Activated B cell treated with CpG ODN at 0.5 μM for 24 hours (primary cell): ENCODE data around the gene SPDYE5. TPM values are rescaled to one million over a fixed set of nuclear protein-coding genes. Genes with fewer than 3 reads are reported as not detected.
"Not testable (repeated sequence)": the region's sequence is repeated elsewhere in the genome, so short reads cannot be mapped to it uniquely, and the experiment has no call there.

ENCODE experiments used
- ATAC-seq: fragments of 200-7000 bp; cut with Tn5 transposase; one replicate; pipeline ENCODE4 v1.10.0; 2021; ENCODE audit warnings: low read depth, mild to moderate bottlenecking, moderate library complexity
- CTCF ChIA-PET: fragments of 350-600 bp; sonication (Branson Sonifier 250); formaldehyde crosslinking; loops from one replicate; lab custom pipeline; 2021; ENCODE audit warnings: antibody characterized with exemption; lab: Charles Lee
- POLR2A ChIA-PET: fragments of 350-600 bp; sonication (Branson Sonifier 250); formaldehyde crosslinking; loops from one replicate; lab custom pipeline; 2021; ENCODE audit warnings: antibody characterized with exemption; lab: Charles Lee
- DNase-seq: peaks from one replicate; pipeline ENCODE4 v3.0.0; 2022
- H3K27ac Mint-ChIP-seq: one replicate; pipeline ENCODE4 v1.8.0; 2020; ENCODE audit warnings: mixed read lengths
- H3K27me3 Mint-ChIP-seq: one replicate; pipeline ENCODE4 v1.8.0; 2021; ENCODE audit warnings: mixed read lengths
- H3K36me3 Mint-ChIP-seq: one replicate; pipeline ENCODE4 v1.8.0; 2021; ENCODE audit warnings: low read depth, mixed read lengths
- H3K4me1 Mint-ChIP-seq: one replicate; pipeline ENCODE4 v1.8.0; 2021; ENCODE audit warnings: mixed read lengths
- H3K4me3 Mint-ChIP-seq: one replicate; pipeline ENCODE4 v1.8.0; 2020; ENCODE audit warnings: mild to moderate bottlenecking, mixed read lengths
- H3K9me3 Mint-ChIP-seq: one replicate; pipeline ENCODE4 v1.8.0; 2020; ENCODE audit warnings: mixed read lengths
- intact Hi-C: fragments of 100-400 bp; cut with micrococcal nuclease; formaldehyde crosslinking; loops from one replicate; pipeline ENCODE4 v1.15.1; 2024
- total RNA-seq: library from RNA; stranded (reverse); gene quantifications from 2 replicates; pipeline ENCODE4 v1.2.3, GENCODE V29; 2022
- TF ChIP-seq, protein P1 (sequence below): fragments of 200-600 bp; IDR thresholded peaks from one replicate; pipeline ENCODE4 v1.8.0; 2022; ENCODE audit warnings: antibody characterized with exemption, mild to moderate bottlenecking

SPDYE5 gene
- total RNA-seq, 1 donor from 2014 or later = 0.20 TPM

DNA sequence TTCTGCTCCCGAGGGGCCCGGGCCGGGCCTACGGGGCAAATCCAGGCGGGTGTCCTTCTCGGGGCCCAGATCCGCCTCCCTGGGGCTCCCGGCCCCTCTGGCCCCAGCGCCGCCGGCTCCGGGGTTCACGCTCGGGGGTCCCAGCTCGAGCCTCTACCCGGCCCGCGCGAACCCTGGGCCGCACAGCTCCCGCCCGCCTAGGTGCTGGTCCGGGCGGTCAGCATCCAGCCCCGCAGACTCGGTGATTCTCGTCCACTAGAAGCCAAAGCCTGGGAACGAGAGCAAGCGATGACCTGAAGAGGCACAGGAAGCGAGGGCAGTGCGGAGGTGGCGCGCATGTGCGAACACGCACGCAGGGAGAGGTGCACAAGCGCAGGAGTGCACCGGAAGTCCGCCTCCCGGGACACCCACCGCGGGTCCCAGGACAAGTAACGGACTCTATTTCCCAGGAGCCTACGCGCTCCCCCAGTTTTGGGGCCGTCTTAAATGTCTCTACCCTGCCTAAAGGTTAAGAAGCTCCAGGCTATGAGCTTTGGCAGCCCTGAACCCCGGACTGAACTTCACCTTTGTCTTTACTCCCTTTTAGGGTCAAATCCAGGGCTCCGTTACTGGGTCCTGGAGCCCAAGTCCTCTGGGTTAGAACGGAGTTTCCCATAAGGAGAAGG, 6.0 kb upstream of the SPDYE5 start, which contains the start of gene POM121C:
Gene POM121C, minus strand, starts transcription at position 321 of the 665 bp plus-strand sequence. CDS start 44,803 bp downstream, outside the sequence.
- not testable (repeated sequence) for H3K9me3 Mint-ChIP-seq, H3K36me3 Mint-ChIP-seq, H3K27me3 Mint-ChIP-seq
- Mint-ChIP-seq H3K4me3 (peak within 1 kb of the TSS; percentile 92), H3K4me1 (peaks cover 13% of the 10 kb centered on the region), H3K27ac (peak within 1 kb of the TSS; percentile 81)
- peak; percentile 98 for ATAC-seq
- intact Hi-C loops = loop anchor here (1.0 kb wide), 1 partner anchor 42 kb away; no protein-coding TSS in a partner anchor
- ChIA-PET POLR2A (interaction anchor here (1.0 to 1.2 kb wide), 2 partner anchors 42 to 45 kb away, joined by 3 read pairs; no protein-coding TSS in a partner anchor), CTCF (interaction anchor here (1.0 kb wide), 1 partner anchor 276 kb away, joined by 3 read pairs; no protein-coding TSS in a partner anchor)
- peak; percentile 70 for DNase-seq

DNA sequence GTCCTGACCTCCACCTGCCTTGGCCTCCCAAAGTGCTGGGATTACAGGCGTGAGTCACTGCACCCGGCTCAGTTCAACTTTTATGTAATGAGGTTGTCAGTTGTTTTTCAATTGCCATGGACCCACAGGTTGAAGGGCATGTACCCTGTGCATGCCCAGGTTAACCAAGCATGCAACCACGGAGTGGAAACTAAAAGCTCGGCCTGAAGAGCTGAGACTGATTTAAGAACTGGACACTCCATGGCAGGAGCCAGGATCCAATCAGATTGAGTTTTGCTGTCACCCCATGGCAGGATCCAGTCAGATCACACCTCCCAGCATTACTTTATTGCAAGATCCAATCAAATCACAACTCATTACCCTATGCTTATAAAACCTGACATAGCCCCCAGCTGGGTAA, 16.9 kb downstream of the SPDYE5 start:
- H3K36me3 Mint-ChIP-seq = peaks cover 15% of the 10 kb centered on the region
- POLR2A ChIA-PET, DNase-seq, H3K27ac Mint-ChIP-seq, ATAC-seq, CTCF ChIA-PET, H3K4me3 Mint-ChIP-seq, intact Hi-C loops, H3K27me3 Mint-ChIP-seq, H3K9me3 Mint-ChIP-seq, H3K4me1 Mint-ChIP-seq: not testable (repeated sequence)

DNA sequence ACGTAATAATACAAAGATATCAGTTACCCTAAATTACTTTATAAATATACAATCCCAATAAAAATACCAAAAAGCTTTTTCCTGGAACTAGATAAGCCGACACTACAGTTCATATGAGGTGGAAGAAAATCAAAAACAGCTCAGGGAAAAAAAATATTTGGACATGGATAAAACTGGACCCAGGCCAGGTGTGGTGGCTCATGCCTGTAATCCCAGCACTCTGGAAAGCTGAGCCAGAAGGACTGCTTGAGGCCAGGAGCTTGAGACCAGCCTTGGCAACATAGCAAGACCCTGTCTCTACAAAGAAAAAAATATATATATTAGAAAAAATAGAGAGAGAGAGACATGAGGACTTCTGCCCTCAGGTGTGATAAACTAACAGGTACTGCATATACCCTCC, 26.7 kb downstream of the SPDYE5 start:
- H3K4me3 Mint-ChIP-seq, POLR2A ChIA-PET: not testable (repeated sequence)

DNA sequence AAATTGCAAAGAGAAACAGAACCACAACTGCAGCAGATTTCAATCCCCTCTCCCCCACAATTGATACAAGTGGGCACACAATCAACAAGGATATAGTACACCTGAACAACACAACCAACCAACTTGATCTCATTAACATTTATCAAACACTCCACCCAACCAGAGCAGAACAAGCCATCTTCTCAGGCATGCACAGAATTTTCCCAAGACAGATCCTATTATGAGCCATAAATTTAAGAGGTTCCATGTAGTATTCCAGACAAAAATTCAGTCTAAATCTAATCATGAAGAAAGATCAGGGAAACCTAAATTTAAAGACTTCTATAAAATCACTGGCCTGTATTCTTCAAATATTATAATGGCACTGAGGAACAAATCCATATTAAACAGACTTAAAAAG, 29.6 kb downstream of the SPDYE5 start:
- H3K9me3 Mint-ChIP-seq, CTCF ChIA-PET, intact Hi-C loops, H3K27me3 Mint-ChIP-seq, H3K4me3 Mint-ChIP-seq, H3K27ac Mint-ChIP-seq, DNase-seq, POLR2A ChIA-PET, ATAC-seq: not testable (repeated sequence)
- Mint-ChIP-seq H3K36me3 (peaks cover 62% of the 10 kb centered on the region), H3K4me1 (peaks cover 11% of the 10 kb centered on the region)

More for the DNA sequence above, 26.7 kb downstream of the SPDYE5 start:
- H3K36me3 Mint-ChIP-seq = peaks cover 55% of the 10 kb centered on the region
- H3K27me3 Mint-ChIP-seq, H3K4me1 Mint-ChIP-seq, H3K27ac Mint-ChIP-seq, intact Hi-C loops, CTCF ChIA-PET, ATAC-seq, DNase-seq, H3K9me3 Mint-ChIP-seq: not testable (repeated sequence)

DNA sequence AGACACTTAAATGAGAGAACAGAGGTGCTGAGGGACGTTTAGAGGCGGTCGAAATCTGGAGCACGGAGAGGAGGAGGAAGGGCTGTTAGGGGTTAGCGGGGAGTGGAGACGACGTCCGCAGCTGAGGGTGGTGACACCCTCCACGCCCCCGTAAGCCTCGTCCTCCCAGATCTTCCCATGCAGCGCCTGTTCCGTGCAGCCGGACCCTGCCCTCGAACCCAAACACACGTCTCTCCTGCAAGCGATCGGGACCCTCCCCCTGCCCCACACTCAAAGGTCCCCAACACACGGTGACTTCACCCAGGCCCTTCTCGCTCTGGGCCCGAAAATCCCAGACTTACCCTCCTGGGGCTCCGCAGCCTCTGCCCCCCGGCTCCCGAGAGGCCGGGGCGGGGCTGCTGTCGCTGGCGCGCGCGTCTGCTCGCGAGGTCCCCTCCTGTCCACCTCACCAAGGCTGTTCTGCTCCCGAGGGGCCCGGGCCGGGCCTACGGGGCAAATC, 35.2 kb downstream of the SPDYE5 start:
- Mint-ChIP-seq H3K36me3 (peaks cover 37% of the 10 kb centered on the region), H3K4me3 (peak overlapping the region; percentile 94), H3K4me1 (peaks cover 23% of the 10 kb centered on the region), H3K27ac (peak overlapping the region; percentile 94)
- peak; percentile 4 for ATAC-seq
- POLR2A ChIA-PET, CTCF ChIA-PET, H3K27me3 Mint-ChIP-seq, H3K9me3 Mint-ChIP-seq, DNase-seq: not testable (repeated sequence)
- intact Hi-C loops = loop anchor here (5.0 kb wide), 2 partner anchors 90 to 455 kb away; partner anchors contain the start of gene RCC1L

DNA sequence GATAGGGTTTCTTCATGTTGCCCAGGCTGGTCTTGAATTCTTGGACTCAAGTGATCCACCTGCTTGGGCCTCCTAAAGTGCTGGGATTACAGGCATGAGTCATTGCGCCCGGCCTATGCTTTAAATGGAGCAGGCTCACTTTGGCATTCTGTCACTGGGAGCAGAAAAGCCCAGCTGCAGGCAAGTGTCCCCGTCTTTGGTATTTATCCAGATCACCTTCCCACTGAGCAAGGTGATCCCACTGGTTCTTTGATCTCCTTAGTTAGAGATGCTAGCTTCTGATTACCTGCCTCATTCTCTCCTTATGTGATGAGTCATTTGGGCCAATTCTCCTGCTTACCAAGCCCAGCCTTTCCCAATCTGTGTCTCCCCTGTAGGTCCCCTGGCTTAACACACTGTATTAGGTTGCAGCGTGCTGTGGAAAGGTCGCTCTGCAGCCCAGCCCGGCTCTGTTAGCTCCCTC, 39.3 kb downstream of the SPDYE5 start:
- Mint-ChIP-seq H3K36me3 (peaks cover 7% of the 10 kb centered on the region), H3K9me3 (no peaks in the 10 kb centered on the region), H3K27me3 (no peaks in the 10 kb centered on the region), H3K27ac (no peak overlapping the region), H3K4me1 (peaks cover 24% of the 10 kb centered on the region), H3K4me3 (no peak overlapping the region)
- ChIA-PET CTCF (no interaction called here), POLR2A (interaction anchor here (0.6 to 0.7 kb wide), 2 partner anchors 45 to 237 kb away, joined by 3 to 5 read pairs; partner anchors contain the start of gene POM121C)
- ATAC-seq (no peak), DNase-seq (no peak)
- intact Hi-C loops = no loop called here
- TF ChIP-seq, protein P1, sequence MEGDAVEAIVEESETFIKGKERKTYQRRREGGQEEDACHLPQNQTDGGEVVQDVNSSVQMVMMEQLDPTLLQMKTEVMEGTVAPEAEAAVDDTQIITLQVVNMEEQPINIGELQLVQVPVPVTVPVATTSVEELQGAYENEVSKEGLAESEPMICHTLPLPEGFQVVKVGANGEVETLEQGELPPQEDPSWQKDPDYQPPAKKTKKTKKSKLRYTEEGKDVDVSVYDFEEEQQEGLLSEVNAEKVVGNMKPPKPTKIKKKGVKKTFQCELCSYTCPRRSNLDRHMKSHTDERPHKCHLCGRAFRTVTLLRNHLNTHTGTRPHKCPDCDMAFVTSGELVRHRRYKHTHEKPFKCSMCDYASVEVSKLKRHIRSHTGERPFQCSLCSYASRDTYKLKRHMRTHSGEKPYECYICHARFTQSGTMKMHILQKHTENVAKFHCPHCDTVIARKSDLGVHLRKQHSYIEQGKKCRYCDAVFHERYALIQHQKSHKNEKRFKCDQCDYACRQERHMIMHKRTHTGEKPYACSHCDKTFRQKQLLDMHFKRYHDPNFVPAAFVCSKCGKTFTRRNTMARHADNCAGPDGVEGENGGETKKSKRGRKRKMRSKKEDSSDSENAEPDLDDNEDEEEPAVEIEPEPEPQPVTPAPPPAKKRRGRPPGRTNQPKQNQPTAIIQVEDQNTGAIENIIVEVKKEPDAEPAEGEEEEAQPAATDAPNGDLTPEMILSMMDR = no peak

DNA sequence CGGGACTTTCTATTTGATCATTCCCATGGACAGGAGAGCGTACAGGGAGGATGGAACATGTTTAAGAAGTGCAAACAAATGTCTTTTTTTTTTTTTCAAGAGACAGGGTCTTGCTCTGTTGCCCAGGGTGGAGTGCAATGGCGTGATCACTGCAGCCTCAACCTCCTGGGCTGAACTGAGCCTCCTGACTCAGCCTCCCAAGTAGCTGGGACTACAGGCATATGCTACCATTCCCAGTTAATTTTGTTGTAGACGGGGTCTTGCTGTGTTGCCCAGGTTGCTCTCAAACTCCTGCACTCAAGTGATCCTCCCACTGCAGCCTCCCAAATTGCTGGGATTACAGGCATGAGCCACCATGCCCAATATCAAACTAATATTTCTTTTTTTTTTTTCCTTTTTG, 40.5 kb downstream of the SPDYE5 start:
- no peak overlapping the region for H3K27ac Mint-ChIP-seq
- H3K4me1 Mint-ChIP-seq = peaks cover 14% of the 10 kb centered on the region
- ATAC-seq = no peak
- DNase-seq = no peak
- no peak overlapping the region for H3K4me3 Mint-ChIP-seq
- intact Hi-C loops = no loop called here
- H3K27me3 Mint-ChIP-seq = no peaks in the 10 kb centered on the region
- TF ChIP-seq, protein P1 = no peak
- H3K9me3 Mint-ChIP-seq = no peaks in the 10 kb centered on the region
- CTCF ChIA-PET = no interaction called here
- H3K36me3 Mint-ChIP-seq = peaks cover 5% of the 10 kb centered on the region
- POLR2A ChIA-PET = no interaction called here
